Neural cell (in vitro differentiated cells): ENCODE measurements around the gene MAPK1IP1L. TPM values are rescaled to one million over a fixed set of nuclear protein-coding genes. Genes with fewer than 3 reads are reported as not detected.

Experiments used
- H2AFZ ChIP-seq: fragments of 200-600, 300-800 bp; sonication (generic), shearing (Covaris generic); 2 replicates; pipeline ENCODE4 v1.6.0; 2014; ENCODE audit warnings: low read depth, mild to moderate bottlenecking, antibody characterized with exemption, low read length, moderate library complexity
- H3F3A ChIP-seq: fragments of 200-600 bp; shearing (Covaris generic); 2 replicates; pipeline ENCODE4 v1.6.1; 2016; ENCODE audit warnings: mild to moderate bottlenecking, moderate library complexity, mixed read lengths, antibody characterized with exemption, low read length; ENCODE audit not compliant: insufficient read depth, poor library complexity, severe bottlenecking
- H3K27ac ChIP-seq: fragments of 200-600, 300-800 bp; sonication (generic), shearing (Covaris generic); 2 replicates; pipeline ENCODE4 v1.5.1; 2014; ENCODE audit warnings: mild to moderate bottlenecking, low read length, moderate library complexity
- H3K27me3 ChIP-seq: fragments of 300-800, 200-600 bp; sonication (generic), shearing (Covaris generic); 2 replicates; pipeline ENCODE4 v1.6.0; 2014; ENCODE audit warnings: mild to moderate bottlenecking, low read depth, low read length, moderate library complexity; ENCODE audit not compliant: insufficient read depth
- H3K36me3 ChIP-seq: fragments of 300-800, 200-600 bp; sonication (generic), shearing (Covaris generic); 2 replicates; pipeline ENCODE4 v1.5.1; 2014; ENCODE audit warnings: mild to moderate bottlenecking, antibody characterized with exemption, low read length, moderate library complexity; ENCODE audit not compliant: insufficient read depth
- H3K4me2 ChIP-seq: fragments of 300-800, 200-600 bp; sonication (generic), shearing (Covaris generic); 2 replicates; pipeline ENCODE4 v1.6.0; 2014; ENCODE audit warnings: mild to moderate bottlenecking, low read length
- H3K4me3 ChIP-seq: fragments of 300-800, 200-600 bp; sonication (generic), shearing (Covaris generic); 2 replicates; pipeline ENCODE4 v1.5.1; 2014; ENCODE audit warnings: mild to moderate bottlenecking, low read length, moderate library complexity
- H3K79me2 ChIP-seq: fragments of 200-600 bp; shearing (Covaris generic); replicated peaks from 2 replicates; pipeline ENCODE4 v1.6.0; 2014; ENCODE audit warnings: mild to moderate bottlenecking, low read length, moderate library complexity; ENCODE audit not compliant: insufficient read depth
- H3K9ac ChIP-seq: fragments of 300-800, 200-600 bp; sonication (generic), shearing (Covaris generic); 2 replicates; pipeline ENCODE4 v1.6.1; 2016; ENCODE audit warnings: mild to moderate bottlenecking, low read length, mixed read lengths
- H3K9me2 ChIP-seq: fragments of 200-600 bp; shearing (Covaris generic); 2 replicates; pipeline ENCODE4 v1.6.1; 2016; ENCODE audit warnings: mild to moderate bottlenecking, low read length, mixed read lengths; ENCODE audit not compliant: insufficient read depth
- H3K9me3 ChIP-seq: fragments of 200-600, 300-800 bp; sonication (generic), shearing (Covaris generic); 2 replicates; pipeline ENCODE4 v1.6.1; 2016; ENCODE audit warnings: mild to moderate bottlenecking, mixed run types, low read length, moderate library complexity, mixed read lengths
- H4K20me1 ChIP-seq: fragments of 200-600 bp; shearing (Covaris generic); 2 replicates; pipeline ENCODE4 v1.6.1; 2016; ENCODE audit warnings: mild to moderate bottlenecking, mixed run types; ENCODE audit not compliant: insufficient read depth
- EP300 ChIP-seq: fragments of 450-650 bp; conservative IDR thresholded peaks from 2 replicates; pipeline ENCODE4 v1.6.1; 2014; ENCODE audit warnings: antibody characterized with exemption, mild to moderate bottlenecking, moderate library complexity; ENCODE audit not compliant: poor library complexity, severe bottlenecking
- EZH2 ChIP-seq: fragments of 200-600, 300-800 bp; shearing (Covaris generic), sonication (generic); IDR thresholded peaks from 2 replicates; pipeline ENCODE4 v1.6.1; 2014; ENCODE audit warnings: antibody characterized with exemption, low read length, borderline replicate concordance, mild to moderate bottlenecking; ENCODE audit not compliant: insufficient read depth, poor library complexity, severe bottlenecking
- MXI1 ChIP-seq: fragments of 450-650 bp; conservative IDR thresholded peaks from 2 replicates; pipeline ENCODE4 v1.6.1; 2014; ENCODE audit warnings: antibody characterized with exemption, mild to moderate bottlenecking; ENCODE audit not compliant: poor library complexity, severe bottlenecking
- POLR2AphosphoS5 ChIP-seq: IDR thresholded peaks from 2 replicates; pipeline ENCODE4 v1.6.1; 2012
- RAD21 ChIP-seq: fragments of 450-650 bp; conservative IDR thresholded peaks from 2 replicates; pipeline ENCODE4 v1.6.1; 2014; ENCODE audit warnings: antibody characterized with exemption, mild to moderate bottlenecking, moderate library complexity
- SMC3 ChIP-seq: fragments of 450-650 bp; conservative IDR thresholded peaks from 2 replicates; pipeline ENCODE4 v1.6.1; 2014; ENCODE audit warnings: antibody characterized with exemption, mild to moderate bottlenecking, moderate library complexity; ENCODE audit not compliant: poor library complexity
- TAF1 ChIP-seq: IDR thresholded peaks from 2 replicates; pipeline ENCODE4 v1.6.1; 2012; ENCODE audit warnings: low read depth
- polyA plus RNA-seq: library from polyadenylated mRNA; depleted of rRNA; stranded (reverse); fragments of >200 nt; gene quantifications from 2 replicates; pipeline ENCODE4 v1.2.3, GENCODE V29; 2014
- TF ChIP-seq, protein P1 (sequence below): fragments of 450-650 bp; IDR thresholded peaks from 2 replicates; pipeline ENCODE4 v1.5.1; 2014; ENCODE audit warnings: antibody characterized with exemption, mild to moderate bottlenecking, moderate library complexity; ENCODE audit not compliant: poor library complexity, severe bottlenecking
- TF ChIP-seq, protein P2 (sequence below): IDR thresholded peaks from 2 replicates; pipeline ENCODE4 v1.6.1; 2012; ENCODE audit warnings: borderline replicate concordance

Gene MAPK1IP1L
- polyA plus RNA-seq, 1 donor from 2014 or later: 35.4 TPM

DNA sequence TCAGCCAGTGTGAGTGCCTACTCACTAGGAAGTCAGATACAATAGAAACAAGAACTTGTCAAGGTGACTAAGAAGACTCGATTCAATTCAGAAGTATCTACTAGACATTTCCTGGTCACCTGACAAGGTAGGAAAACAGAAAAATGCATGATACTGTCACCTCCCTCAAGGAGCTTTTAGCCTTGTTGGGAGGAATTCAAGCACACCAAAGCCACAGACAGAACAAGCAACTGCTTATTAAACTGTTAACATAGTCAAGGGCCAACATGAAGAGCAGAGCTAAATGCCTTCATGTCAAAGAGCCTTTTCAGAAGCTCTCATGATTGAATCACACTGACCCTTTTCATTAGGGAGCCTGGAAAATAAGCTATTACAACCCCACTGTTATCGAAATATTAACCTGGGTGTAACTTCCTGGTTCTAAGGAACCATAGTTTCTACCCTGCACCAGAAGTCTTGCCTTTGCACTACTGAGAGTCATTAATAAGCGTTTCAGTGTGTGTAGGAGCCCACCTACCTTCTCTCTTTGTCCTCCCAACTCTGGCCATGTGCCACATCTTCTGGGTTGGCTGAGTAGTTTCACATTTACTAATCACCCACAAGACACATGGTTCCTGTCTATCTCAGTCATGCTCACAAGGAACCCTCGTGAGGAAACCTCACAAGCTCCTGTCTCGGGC lies 46.6 kb downstream of the MAPK1IP1L start:
- no peaks in the 10 kb centered on the region for H3K9me3 ChIP-seq
- TF ChIP-seq POLR2AphosphoS5: no peak
- TF ChIP-seq EP300: no peak
- no peak for TF ChIP-seq MXI1
- TF ChIP-seq, protein P1, sequence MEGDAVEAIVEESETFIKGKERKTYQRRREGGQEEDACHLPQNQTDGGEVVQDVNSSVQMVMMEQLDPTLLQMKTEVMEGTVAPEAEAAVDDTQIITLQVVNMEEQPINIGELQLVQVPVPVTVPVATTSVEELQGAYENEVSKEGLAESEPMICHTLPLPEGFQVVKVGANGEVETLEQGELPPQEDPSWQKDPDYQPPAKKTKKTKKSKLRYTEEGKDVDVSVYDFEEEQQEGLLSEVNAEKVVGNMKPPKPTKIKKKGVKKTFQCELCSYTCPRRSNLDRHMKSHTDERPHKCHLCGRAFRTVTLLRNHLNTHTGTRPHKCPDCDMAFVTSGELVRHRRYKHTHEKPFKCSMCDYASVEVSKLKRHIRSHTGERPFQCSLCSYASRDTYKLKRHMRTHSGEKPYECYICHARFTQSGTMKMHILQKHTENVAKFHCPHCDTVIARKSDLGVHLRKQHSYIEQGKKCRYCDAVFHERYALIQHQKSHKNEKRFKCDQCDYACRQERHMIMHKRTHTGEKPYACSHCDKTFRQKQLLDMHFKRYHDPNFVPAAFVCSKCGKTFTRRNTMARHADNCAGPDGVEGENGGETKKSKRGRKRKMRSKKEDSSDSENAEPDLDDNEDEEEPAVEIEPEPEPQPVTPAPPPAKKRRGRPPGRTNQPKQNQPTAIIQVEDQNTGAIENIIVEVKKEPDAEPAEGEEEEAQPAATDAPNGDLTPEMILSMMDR: no peak
- no peak for TF ChIP-seq RAD21
- TF ChIP-seq EZH2: no peak
- TF ChIP-seq, protein P2, sequence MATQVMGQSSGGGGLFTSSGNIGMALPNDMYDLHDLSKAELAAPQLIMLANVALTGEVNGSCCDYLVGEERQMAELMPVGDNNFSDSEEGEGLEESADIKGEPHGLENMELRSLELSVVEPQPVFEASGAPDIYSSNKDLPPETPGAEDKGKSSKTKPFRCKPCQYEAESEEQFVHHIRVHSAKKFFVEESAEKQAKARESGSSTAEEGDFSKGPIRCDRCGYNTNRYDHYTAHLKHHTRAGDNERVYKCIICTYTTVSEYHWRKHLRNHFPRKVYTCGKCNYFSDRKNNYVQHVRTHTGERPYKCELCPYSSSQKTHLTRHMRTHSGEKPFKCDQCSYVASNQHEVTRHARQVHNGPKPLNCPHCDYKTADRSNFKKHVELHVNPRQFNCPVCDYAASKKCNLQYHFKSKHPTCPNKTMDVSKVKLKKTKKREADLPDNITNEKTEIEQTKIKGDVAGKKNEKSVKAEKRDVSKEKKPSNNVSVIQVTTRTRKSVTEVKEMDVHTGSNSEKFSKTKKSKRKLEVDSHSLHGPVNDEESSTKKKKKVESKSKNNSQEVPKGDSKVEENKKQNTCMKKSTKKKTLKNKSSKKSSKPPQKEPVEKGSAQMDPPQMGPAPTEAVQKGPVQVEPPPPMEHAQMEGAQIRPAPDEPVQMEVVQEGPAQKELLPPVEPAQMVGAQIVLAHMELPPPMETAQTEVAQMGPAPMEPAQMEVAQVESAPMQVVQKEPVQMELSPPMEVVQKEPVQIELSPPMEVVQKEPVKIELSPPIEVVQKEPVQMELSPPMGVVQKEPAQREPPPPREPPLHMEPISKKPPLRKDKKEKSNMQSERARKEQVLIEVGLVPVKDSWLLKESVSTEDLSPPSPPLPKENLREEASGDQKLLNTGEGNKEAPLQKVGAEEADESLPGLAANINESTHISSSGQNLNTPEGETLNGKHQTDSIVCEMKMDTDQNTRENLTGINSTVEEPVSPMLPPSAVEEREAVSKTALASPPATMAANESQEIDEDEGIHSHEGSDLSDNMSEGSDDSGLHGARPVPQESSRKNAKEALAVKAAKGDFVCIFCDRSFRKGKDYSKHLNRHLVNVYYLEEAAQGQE: no peak
- TF ChIP-seq TAF1: no peak
- TF ChIP-seq SMC3: no peak
- H4K20me1 ChIP-seq: no peaks in the 10 kb centered on the region
- H3K27me3 ChIP-seq: no peaks in the 10 kb centered on the region
- no peak overlapping the region for H3K9ac ChIP-seq
- H3K36me3 ChIP-seq: no peaks in the 10 kb centered on the region
- no peaks in the 10 kb centered on the region for H3K9me2 ChIP-seq
- no peak overlapping the region for H3K27ac ChIP-seq
- no peak overlapping the region for H2AFZ ChIP-seq
- no peak overlapping the region for H3K4me3 ChIP-seq
- H3F3A ChIP-seq: peaks cover 3% of the 10 kb centered on the region
- H3K4me2 ChIP-seq: no peak overlapping the region
- H3K79me2 ChIP-seq: no peaks in the 10 kb centered on the region

DNA sequence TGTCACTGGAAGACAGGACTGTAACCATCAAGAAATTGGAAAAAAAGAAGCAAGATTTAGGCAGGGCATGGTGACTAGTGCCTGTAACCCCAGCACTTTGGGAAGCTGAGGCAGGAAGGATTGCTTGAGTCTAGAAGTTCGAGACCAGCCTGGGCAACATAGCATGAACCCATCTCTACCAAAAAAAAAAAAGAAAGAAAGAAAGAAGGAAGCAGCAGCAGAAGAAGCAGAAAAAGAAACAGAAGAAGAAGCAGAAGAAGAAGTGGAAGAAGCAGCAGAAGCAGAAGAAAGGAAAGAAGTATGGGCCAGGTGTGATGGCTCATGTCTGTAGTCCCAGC lies 47.1 kb downstream of the MAPK1IP1L start:
- Histone ChIP-seq H3K9me3 (no peaks in the 10 kb centered on the region), H4K20me1 (no peaks in the 10 kb centered on the region), H3K4me3 (no peak overlapping the region), H3K27ac (no peak overlapping the region), H3K79me2 (no peaks in the 10 kb centered on the region), H2AFZ (no peak overlapping the region), H3K4me2 (no peak overlapping the region), H3F3A (peaks cover 3% of the 10 kb centered on the region), H3K36me3 (no peaks in the 10 kb centered on the region), H3K27me3 (no peaks in the 10 kb centered on the region), H3K9me2 (no peaks in the 10 kb centered on the region), H3K9ac (no peak overlapping the region)
- no peak for TF ChIP-seq RAD21
- TF ChIP-seq MXI1: no peak
- TF ChIP-seq SMC3: no peak

DNA sequence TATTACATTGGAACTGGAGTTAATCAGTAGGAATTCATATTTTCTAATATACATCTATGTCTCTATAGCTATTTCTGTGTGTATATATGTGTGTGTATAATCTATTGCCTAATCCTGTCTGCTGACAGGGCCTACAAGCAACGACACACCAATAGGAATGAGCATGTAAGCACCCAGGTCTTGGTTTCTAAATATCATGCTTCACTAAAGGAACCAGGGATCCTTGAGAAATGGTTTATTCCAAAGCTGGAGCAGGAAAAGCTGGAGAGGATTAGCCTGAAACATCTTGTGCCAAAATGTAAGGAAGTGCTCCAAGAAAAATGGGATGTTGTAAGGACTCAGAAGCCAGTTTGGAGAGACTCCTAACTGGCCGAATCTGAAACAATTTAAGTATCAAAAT lies 48.3 kb downstream of the MAPK1IP1L start:
- no peak overlapping the region for H3K27ac ChIP-seq
- no peaks in the 10 kb centered on the region for H4K20me1 ChIP-seq
- TF ChIP-seq, protein P2: no peak
- TF ChIP-seq POLR2AphosphoS5: no peak
- no peak for TF ChIP-seq RAD21
- no peak for TF ChIP-seq SMC3
- TF ChIP-seq EZH2: no peak
- TF ChIP-seq TAF1: no peak
- no peak for TF ChIP-seq EP300
- no peaks in the 10 kb centered on the region for H3K27me3 ChIP-seq
- H3K4me3 ChIP-seq: no peak overlapping the region
- no peaks in the 10 kb centered on the region for H3K36me3 ChIP-seq
- H3K9ac ChIP-seq: no peak overlapping the region
- no peak overlapping the region for H3K4me2 ChIP-seq
- H3F3A ChIP-seq: peaks cover 3% of the 10 kb centered on the region
- no peaks in the 10 kb centered on the region for H3K79me2 ChIP-seq
- H3K9me2 ChIP-seq: no peaks in the 10 kb centered on the region
- no peak overlapping the region for H2AFZ ChIP-seq
- peaks cover 5% of the 10 kb centered on the region for H3K9me3 ChIP-seq
